ENCODE data around the gene C22orf31.

The C22orf31 gene

DNA sequence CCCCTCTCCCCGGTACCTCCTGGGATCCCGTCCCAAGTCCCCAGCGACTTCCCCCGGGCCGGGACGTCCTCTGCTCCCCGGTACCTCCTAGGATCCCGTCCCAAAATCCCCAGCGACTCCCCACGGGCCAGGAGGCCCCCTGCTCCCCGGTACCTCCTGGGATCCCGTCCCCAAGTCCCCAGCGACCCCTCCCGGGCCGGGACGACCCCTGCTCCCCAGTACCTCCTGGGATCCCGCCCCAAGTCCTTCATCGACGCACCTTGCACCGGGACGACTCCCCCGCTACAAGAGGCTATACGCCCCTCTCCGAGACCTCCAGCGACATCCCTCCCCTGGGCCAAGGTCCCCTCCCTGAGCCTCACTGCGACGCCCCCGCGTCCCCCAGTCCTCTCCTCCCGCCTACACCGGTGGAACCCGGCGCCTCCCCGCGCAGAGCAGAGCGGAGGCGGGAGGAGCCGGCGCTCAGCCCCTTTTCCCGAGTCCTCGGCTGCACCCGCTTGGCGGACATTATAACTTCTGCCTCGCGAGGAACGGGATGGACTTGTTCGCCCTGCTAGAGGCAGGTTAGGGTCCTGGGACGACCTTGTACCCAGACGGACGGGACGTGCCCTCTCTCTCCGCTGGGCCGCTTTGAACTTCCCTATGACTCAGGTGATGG is 12.1 kb upstream of the C22orf31 start:
- TF ChIP-seq SUZ12 (IDR thresholded peaks at IDR 0.05; ENCODE audit: extremely low read depth, insufficient read depth, insufficient read length) = no peak
- no peak for TF ChIP-seq YY1 (IDR thresholded peaks at IDR 0.05; ENCODE audit: insufficient read depth, insufficient read length)
- no peak for TF ChIP-seq ZNF274 (IDR thresholded peaks at IDR 0.05; ENCODE audit: low read depth, low read length)
- Histone ChIP-seq H3K9ac (ENCODE audit: insufficient read length, low read depth) (peak overlapping the region; percentile 67), H3K4me1 (ENCODE audit: insufficient read depth, insufficient read length) (peaks cover 3% of the 10 kb centered on the region), H3K4me3 (ENCODE audit: insufficient read length, low read depth) (peak overlapping the region; percentile 54), H3K36me3 (ENCODE audit: insufficient read depth, insufficient read length, low read length) (no peaks in the 10 kb centered on the region), H3K27me3 (ENCODE audit: insufficient read depth, insufficient read length) (peaks cover 51% of the 10 kb centered on the region), H3K9me3 (ENCODE audit: insufficient read depth, low read length) (no peaks in the 10 kb centered on the region)
- DNase-seq (ENCODE audit: low read depth, low spot score) = no peak

DNA sequence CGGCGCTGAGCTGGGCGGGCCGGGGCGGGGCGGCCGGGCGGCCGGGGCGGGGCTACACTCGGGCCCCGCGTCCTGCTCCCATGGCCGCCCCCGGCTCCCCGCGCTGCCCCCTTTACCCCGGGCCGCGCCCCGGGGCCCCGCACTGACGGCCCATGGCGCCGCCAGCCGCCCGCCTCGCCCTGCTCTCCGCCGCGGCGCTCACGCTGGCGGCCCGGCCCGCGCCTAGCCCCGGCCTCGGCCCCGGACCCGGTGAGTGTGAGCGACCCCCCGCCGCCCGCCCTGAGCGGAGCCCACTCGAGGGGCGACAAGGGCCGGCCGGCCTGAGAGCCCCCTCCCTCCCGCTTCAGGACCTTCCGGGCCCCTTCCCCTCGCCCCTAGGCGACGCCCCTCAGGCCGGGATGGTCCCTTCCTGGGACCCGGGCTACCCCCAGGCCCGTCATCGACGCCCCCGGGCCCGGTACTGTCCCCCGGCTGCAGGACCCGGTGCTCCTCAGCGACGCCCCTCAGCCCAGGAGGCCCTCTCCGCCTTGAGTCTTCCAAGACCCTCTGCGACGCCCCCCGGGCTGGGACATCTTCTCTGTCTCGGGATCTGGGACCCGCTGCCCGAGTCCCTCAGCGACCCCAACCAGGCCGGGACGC is 11.5 kb upstream of the C22orf31 start, which contains the start of gene KREMEN1:
Gene KREMEN1, plus strand, starts transcription at position 57 of the 639 bp plus-strand sequence. Its CDS starts 96 bp downstream, at position 153.
- TF ChIP-seq ZNF274 (IDR thresholded peaks at IDR 0.05; ENCODE audit: low read depth, low read length) = no peak
- TF ChIP-seq YY1 (IDR thresholded peaks at IDR 0.05; ENCODE audit: insufficient read depth, insufficient read length) = no peak
- TF ChIP-seq SUZ12 (IDR thresholded peaks at IDR 0.05; ENCODE audit: extremely low read depth, insufficient read depth, insufficient read length) = no peak
- H3K4me1 ChIP-seq (ENCODE audit: insufficient read depth, insufficient read length) = peaks cover 3% of the 10 kb centered on the region
- peak within 1 kb of the TSS; percentile 54 for H3K4me3 ChIP-seq (ENCODE audit: insufficient read length, low read depth)
- H3K36me3 ChIP-seq (ENCODE audit: insufficient read depth, insufficient read length, low read length) = no peaks in the 10 kb centered on the region
- no peak for DNase-seq (ENCODE audit: low read depth, low spot score)
- peaks cover 51% of the 10 kb centered on the region for H3K27me3 ChIP-seq (ENCODE audit: insufficient read depth, insufficient read length)
- H3K9ac ChIP-seq (ENCODE audit: insufficient read length, low read depth) = peak within 1 kb of the TSS; percentile 67
- H3K9me3 ChIP-seq (ENCODE audit: insufficient read depth, low read length) = no peaks in the 10 kb centered on the region

DNA sequence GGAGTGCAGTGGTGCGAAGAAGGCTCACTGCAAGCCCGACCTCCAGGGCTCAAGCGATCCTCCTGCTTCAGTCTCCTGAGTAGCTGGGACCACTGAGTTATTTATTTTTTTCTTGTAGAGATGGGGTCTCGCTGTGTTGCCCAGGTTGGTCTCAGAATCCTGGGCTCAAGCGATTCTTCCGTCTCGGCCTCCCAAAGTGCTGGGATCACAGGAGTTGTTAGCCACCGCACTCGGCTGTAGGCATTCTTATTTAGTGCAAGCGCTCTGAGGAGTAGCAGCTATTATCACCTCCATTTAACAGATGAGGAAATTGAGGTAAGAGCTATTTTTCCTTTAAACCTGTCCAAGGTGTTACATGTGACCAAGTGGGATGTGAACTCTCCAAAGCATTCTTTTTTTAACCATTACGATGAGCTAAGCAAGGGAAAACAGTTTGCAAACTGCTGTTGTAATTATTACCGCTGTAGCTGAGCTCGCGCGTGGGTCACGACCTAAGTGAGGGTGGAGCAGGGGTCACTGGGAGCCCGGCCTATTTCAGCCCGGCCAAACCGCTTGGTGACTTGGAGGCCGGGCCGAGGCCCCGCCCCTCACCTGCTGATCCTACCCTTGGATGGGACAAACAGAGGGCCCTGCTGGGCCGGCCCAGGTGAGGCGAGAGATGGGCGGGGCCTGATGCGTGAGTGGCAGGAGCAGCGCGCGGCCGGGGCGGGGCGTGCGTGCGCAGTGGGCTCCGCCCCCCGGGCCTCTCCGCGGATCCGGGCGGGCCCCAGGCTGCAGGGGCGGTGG is 10.8 kb upstream of the C22orf31 start:
- Histone ChIP-seq H3K27me3 (ENCODE audit: insufficient read depth, insufficient read length) (peaks cover 51% of the 10 kb centered on the region), H3K9me3 (ENCODE audit: insufficient read depth, low read length) (no peaks in the 10 kb centered on the region), H3K9ac (ENCODE audit: insufficient read length, low read depth) (peak overlapping the region; percentile 56), H3K4me1 (ENCODE audit: insufficient read depth, insufficient read length) (peaks cover 3% of the 10 kb centered on the region), H3K36me3 (ENCODE audit: insufficient read depth, insufficient read length, low read length) (no peaks in the 10 kb centered on the region), H3K4me3 (ENCODE audit: insufficient read length, low read depth) (no peak overlapping the region)
- no peak for TF ChIP-seq ZNF274 (IDR thresholded peaks at IDR 0.05; ENCODE audit: low read depth, low read length)
- TF ChIP-seq SUZ12 (IDR thresholded peaks at IDR 0.05; ENCODE audit: extremely low read depth, insufficient read depth, insufficient read length) = no peak
- TF ChIP-seq YY1 (IDR thresholded peaks at IDR 0.05; ENCODE audit: insufficient read depth, insufficient read length) = no peak
- peak; percentile 68 for DNase-seq (ENCODE audit: low read depth, low spot score)

DNA sequence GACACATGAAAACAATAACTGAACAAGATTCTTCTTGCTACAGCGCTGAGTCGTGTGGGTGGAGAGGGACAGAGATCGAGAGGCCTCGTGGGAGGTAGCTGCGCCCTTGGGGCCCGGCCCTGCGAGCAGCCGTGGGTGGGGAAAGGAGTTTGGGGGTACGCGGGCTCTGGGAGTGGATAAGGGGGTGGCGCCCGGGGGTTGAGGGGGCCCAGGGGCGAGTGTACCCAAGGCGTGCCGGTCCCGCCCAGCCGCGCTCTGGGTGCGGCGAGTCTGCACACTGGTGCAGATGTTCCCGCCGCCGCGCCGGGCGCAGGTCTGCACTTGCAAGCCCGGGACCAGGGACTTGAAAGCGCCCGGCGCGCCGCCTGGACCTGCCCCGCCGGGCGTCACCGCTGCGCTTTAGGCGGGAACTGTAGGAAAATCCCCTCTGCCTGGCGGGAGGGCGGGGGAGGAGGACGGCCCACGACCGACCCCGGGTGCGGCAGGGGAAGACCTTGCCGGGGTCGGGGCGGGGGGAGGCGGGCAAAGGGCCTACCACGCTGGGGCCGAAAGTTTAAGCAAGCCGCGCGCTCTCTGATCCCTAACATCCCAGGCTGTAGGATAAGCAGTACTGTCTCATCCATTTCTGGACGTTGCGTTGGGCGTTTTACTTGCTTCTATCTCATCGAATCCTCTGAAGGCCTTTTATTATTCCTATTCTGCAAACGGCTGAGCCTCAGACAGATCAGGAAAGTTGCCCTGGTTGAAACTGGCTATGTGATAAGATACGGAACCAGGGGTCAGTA is 9.8 kb upstream of the C22orf31 start:
- H3K27me3 ChIP-seq (ENCODE audit: insufficient read depth, insufficient read length) = peaks cover 51% of the 10 kb centered on the region
- H3K9ac ChIP-seq (ENCODE audit: insufficient read length, low read depth) = peak overlapping the region; percentile 56
- peaks cover 3% of the 10 kb centered on the region for H3K4me1 ChIP-seq (ENCODE audit: insufficient read depth, insufficient read length)
- TF ChIP-seq SUZ12 (IDR thresholded peaks at IDR 0.05; ENCODE audit: extremely low read depth, insufficient read depth, insufficient read length) = no peak
- TF ChIP-seq ZNF274 (IDR thresholded peaks at IDR 0.05; ENCODE audit: low read depth, low read length) = no peak
- no peaks in the 10 kb centered on the region for H3K36me3 ChIP-seq (ENCODE audit: insufficient read depth, insufficient read length, low read length)
- DNase-seq (ENCODE audit: low read depth, low spot score) = no peak
- H3K4me3 ChIP-seq (ENCODE audit: insufficient read length, low read depth) = peak overlapping the region; percentile 4
- no peaks in the 10 kb centered on the region for H3K9me3 ChIP-seq (ENCODE audit: insufficient read depth, low read length)

DNA sequence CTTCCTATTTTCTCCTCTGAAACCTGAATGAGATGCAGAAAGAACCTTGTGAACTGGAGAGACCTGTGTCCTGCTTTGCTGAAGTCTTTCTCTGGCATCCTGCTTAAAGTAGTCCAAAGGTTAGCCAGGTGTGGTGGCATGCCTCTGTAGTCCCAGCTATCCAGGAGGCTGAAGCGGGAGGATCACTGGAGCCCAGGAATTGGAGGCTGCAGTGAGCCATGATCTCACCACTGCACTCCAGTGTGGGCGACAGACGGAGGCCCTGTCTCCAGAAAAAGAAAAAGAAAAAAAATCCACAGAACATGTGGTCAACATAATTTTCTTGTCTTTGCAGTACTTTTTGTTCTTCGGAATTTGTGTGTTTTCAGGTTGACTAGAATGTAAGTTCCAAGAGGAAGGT is 8.9 kb upstream of the C22orf31 start:
- no peaks in the 10 kb centered on the region for H3K9me3 ChIP-seq (ENCODE audit: insufficient read depth, low read length)
- TF ChIP-seq SUZ12 (IDR thresholded peaks at IDR 0.05; ENCODE audit: extremely low read depth, insufficient read depth, insufficient read length) = no peak
- no peak for TF ChIP-seq ZNF274 (IDR thresholded peaks at IDR 0.05; ENCODE audit: low read depth, low read length)
- TF ChIP-seq YY1 (IDR thresholded peaks at IDR 0.05; ENCODE audit: insufficient read depth, insufficient read length) = no peak
- no peak overlapping the region for H3K4me3 ChIP-seq (ENCODE audit: insufficient read length, low read depth)
- DNase-seq (ENCODE audit: low read depth, low spot score) = no peak
- H3K9ac ChIP-seq (ENCODE audit: insufficient read length, low read depth) = no peak overlapping the region
- H3K27me3 ChIP-seq (ENCODE audit: insufficient read depth, insufficient read length) = peaks cover 51% of the 10 kb centered on the region
- no peaks in the 10 kb centered on the region for H3K36me3 ChIP-seq (ENCODE audit: insufficient read depth, insufficient read length, low read length)
- peaks cover 3% of the 10 kb centered on the region for H3K4me1 ChIP-seq (ENCODE audit: insufficient read depth, insufficient read length)

DNA sequence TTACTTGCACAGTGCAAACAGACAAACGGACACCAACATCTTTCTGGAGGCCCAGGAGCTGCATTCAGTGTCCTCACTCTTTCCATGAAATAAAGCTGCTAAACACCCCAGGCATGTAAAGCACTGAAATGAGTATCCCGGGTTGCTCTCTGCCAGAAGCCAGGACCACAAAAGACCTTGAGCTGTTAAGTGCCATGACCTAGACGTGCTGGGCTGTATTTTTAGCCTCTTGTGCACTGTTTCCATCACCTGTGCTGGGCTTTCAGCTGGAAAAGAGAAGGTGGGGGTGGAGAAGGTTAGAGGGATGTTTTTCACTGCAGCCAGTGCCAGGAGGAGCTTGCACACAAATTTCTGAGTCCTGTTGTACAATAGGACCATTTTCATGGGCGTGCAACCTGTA is 7.8 kb upstream of the C22orf31 start:
- TF ChIP-seq ZNF274 (IDR thresholded peaks at IDR 0.05; ENCODE audit: low read depth, low read length) (no peak), SUZ12 (IDR thresholded peaks at IDR 0.05; ENCODE audit: extremely low read depth, insufficient read depth, insufficient read length) (no peak), YY1 (IDR thresholded peaks at IDR 0.05; ENCODE audit: insufficient read depth, insufficient read length) (no peak)
- no peaks in the 10 kb centered on the region for H3K36me3 ChIP-seq (ENCODE audit: insufficient read depth, insufficient read length, low read length)
- peaks cover 3% of the 10 kb centered on the region for H3K4me1 ChIP-seq (ENCODE audit: insufficient read depth, insufficient read length)
- DNase-seq (ENCODE audit: low read depth, low spot score) = no peak
- H3K9me3 ChIP-seq (ENCODE audit: insufficient read depth, low read length) = no peaks in the 10 kb centered on the region
- peaks cover 43% of the 10 kb centered on the region for H3K27me3 ChIP-seq (ENCODE audit: insufficient read depth, insufficient read length)
- no peak overlapping the region for H3K9ac ChIP-seq (ENCODE audit: insufficient read length, low read depth)
- no peak overlapping the region for H3K4me3 ChIP-seq (ENCODE audit: insufficient read length, low read depth)

Data from NT2/D1 (cell line).